Gastrocnemius medialis (tissue), 4 donors: ENCODE measurements around the gene MVD.

ENCODE experiments used
- CTCF ChIP-seq, 5 experiments: fragments of 450-650 bp in 3 of 5; fragments of 200-600 bp in 2 of 5; sonication (generic) in 2 of 5; IDR thresholded peaks in 4 of 5; conservative IDR thresholded peaks in 1 of 5; 1 replicate in 4 of 5; 2 replicates in 1 of 5; pipeline ENCODE4 v1.5.1; 2016 to 2019; ENCODE audit warnings: antibody characterized with exemption in 5 of 5, mild to moderate bottlenecking in 3 of 5, moderate library complexity in 3 of 5
- POLR2A ChIP-seq, 2 donors: fragments of 450-650 bp; IDR thresholded peaks; one replicate each; pipeline ENCODE4 v1.6.1; 2017; ENCODE audit warnings: antibody characterized with exemption in 2 of 2, mild to moderate bottlenecking in 2 of 2, moderate library complexity in 2 of 2

- no peak for TF ChIP-seq CTCF (IDR thresholded peaks at IDR 0.05 in 4 of 5, conservative IDR thresholded peaks at IDR 0.05 in 1 of 5)
- TF ChIP-seq POLR2A (IDR thresholded peaks at IDR 0.05): no peak
Observed at GRCh38 chr16:88654363-88655052, 8.4 kb downstream of the MVD start.
